Endometrium (tissue), 2 donors: ENCODE results near the gene METTL26.

ENCODE experiments used
- FAIRE-seq: peaks from 2 replicates; lab custom pipeline; 2012; peaks lifted over from hg19 to GRCh38; lab: Jason Lieb, UNC
- donor health status: control.
- donor health status: control.

Gene METTL26

DNA sequence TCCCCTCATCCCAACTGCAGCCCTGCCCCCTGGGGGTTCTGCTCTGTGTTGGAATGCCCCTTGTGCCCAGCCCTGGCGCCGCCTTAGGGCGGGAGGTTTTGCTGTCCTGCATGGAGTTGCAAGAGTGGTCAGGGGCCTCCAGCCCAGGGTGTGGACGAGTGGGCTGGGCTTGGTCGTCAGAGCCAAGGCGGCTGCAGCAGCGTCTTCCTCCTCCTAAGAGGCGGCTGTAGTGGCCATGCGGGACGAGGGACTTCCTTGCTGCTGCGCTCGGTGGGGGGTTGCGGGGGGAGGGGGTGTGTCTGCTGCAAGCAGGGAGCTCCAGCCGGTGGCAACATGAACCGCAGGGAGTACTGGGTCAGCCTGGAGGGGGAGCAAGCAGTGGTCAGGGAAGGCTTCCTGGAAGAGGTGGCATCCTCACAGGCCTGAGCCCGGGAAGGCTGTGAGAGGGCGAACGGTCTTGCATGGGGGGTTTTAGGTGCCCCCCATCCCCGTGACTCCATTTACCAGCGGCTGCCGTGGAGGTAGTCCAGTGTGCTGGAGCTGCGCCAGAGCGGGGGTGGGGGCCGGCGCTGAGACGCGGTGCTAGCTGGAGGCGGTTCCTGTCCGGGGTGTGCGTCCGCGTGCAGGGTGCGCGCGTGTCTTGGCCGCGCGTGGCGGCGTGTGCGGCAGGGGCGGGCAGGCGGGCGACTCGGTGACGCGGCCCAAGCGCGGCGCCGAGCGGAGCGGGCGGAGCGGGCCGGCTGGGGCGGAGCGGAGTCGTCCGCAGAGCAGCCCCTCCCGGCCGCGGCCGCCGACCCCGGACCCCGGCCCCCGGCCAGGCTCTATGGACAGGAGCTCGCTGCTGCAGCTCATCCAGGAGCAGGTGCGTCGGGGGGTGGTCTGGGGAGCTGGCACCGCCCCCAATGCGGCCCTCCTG lies 39.1 kb upstream of the METTL26 start, which contains the start of gene RHBDL1:
Gene RHBDL1, plus strand, starts transcription at position 704 of the 916 bp plus-strand sequence. Its CDS starts 120 bp downstream, at position 824.
- no peak for FAIRE-seq

DNA sequence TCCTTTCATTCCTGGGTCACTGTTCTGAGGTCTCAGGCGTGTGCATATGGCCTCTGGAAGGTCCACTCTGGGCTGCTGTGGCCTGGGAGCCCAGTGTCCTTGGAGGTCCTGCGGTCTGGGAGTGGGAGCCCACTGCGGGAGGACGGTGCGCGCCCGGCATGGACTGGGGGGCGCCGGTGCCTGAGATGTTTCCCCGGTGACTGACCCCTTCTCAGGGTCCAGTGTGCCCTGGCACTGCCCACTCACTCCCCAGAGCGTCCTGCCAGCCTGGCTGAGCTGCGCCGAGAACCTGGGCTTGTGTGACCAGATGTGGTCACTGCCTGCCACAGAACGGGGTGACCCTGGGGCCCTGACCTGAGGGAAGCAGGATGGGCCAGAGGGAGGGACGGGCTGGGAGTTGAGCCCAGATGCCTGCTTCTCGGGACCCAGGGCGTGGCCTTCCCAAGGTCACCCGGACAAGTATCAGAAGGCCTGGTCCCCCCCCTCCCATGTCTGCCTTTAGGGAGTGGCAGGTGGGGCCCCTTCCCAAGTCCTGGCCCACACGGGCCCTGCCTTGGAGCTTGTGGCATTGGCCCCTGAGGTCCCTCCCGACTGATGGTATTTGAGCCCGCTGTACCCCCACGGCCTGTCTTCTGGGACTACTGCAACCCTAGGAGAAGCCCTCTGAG lies 38.2 kb upstream of the METTL26 start:
- no peak for FAIRE-seq

DNA sequence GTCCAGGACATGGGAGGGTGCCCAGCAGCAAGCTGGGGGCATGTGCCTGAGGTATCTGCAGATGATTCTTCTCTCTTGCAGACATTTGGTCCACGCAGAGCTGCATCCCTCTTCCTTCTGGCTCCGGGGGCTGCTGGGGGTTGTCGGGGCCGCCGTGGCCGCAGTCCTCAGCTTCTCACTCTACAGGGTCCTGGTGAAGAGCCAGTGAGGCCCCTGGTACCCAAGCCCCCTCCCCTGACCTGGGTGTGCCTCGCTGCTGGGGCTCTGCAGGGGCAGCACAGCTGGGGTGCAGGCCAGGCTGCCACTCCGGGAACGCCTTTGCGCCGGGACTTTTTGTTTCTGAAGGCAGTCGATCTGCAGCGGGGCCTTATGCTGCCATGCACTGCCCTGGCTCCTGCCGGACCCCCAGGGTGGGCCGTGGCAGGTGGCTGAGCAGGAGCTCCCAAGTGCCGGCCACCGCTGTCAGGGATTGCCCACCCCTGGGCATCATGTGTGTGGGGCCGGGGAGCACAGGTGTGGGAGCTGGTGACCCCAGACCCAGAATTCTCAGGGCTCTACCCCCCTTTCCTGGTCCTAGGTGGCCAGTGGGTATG lies 37.4 kb upstream of the METTL26 start:
- FAIRE-seq, result no peak

DNA sequence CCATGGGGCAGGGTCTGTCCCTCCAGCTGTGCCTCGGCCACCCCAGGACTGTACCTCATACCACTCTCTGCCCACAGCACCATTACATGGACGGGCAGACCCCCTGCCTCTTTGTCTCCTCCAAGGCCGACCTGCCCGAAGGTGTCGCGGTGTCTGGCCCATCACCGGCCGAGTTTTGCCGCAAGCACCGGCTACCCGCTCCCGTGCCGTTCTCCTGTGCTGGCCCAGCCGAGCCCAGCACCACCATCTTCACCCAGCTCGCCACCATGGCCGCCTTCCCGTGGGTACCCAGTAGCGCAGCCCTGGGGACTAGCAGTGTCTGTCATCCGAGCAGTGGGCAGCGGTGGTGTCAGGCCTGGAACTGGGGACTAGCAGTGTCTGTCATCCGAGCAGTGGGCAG lies 36.7 kb upstream of the METTL26 start:
- FAIRE-seq, result no peak

DNA sequence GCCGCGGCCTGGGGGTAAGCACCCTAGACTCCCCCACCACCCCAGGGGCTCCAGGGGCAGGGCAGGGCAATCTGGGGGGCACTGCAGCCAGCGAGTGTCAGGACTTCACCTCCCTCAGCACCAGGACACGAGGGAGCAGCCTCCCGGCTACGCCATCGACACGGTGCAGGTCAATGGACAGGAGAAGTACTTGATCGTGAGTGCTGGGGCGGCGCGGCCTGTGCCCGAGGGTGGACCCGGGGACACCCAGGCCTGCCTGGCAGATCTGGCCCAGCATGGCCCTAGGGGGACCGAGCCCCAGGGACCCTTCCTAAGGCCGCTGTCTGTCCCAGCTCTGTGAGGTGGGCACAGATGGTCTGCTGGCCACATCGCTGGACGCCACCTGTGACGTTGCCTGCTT lies 36.3 kb upstream of the METTL26 start:
- FAIRE-seq, result no peak

DNA sequence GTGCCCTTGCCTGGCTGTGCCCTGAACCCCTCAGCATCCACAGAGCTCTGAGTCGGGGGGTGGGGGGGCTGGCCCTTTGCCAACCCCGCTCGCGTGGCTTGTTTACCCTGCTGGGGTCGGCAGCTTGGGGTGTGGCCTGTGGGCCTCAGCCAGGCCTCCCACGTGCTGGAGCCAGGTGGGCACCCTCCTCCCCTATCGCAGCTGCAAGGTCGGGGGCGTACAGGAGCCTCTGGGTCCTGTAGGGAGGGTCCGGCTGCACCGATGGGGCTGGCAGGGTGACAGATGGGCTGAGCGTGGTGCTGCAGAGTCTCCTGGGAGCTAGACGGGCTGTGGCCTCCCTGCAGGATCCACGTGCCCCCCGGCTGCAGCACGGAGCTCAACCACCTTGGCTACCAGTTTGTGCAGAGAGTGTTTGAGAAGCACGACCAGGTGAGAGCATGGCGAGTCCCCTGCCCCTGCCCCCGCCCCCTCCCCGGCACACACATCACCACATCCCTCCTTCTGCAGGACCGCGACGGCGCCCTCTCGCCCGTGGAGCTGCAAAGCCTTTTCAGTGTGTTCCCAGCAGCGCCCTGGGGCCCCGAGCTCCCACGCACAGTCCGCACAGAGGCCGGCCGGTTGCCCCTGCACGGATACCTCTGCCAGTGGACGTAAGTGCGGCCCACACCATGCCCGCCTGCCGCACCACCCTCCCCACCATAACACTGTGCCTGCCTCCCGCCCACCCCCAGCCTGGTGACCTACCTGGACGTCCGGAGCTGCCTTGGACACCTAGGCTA lies 35.4 kb upstream of the METTL26 start:
- FAIRE-seq, result no peak

DNA sequence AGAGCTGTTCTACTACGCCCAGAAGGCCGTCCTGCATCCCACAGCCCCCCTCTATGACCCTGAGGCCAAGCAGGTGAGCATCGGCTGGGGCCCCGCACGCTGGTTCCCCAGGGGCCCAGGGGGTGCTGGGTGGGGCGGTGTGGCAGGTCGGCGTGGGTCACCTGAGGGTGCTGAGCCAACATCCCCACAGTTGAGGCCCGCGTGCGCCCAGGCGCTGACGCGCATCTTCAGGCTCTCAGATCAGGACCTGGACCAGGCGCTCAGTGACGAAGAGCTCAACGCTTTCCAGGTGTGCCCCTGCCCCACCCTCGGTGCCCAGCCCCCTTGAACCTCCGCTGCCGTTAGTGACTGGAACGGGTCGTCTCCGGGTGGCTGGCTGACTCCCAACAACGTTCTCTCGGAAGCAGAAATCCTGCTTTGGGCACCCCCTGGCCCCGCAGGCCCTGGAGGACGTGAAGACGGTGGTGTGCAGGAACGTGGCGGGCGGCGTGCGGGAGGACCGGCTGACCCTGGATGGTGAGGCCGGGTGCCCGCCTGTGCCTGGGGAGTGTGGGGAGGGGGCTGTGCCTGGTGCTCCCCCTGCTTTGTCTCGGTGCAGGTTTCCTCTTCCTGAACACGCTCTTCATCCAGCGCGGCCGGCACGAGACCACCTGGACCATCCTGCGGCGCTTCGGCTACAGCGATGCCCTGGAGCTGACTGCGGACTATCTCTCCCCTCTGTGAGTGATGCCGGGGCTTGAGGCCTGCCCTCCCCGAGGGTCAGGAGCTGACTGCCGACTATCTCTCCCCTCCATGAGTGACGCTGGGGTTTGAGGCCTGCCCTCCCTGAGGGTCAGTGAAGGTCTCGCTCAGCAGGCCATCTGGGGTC lies 34.6 kb upstream of the METTL26 start:
- FAIRE-seq, result no peak

DNA sequence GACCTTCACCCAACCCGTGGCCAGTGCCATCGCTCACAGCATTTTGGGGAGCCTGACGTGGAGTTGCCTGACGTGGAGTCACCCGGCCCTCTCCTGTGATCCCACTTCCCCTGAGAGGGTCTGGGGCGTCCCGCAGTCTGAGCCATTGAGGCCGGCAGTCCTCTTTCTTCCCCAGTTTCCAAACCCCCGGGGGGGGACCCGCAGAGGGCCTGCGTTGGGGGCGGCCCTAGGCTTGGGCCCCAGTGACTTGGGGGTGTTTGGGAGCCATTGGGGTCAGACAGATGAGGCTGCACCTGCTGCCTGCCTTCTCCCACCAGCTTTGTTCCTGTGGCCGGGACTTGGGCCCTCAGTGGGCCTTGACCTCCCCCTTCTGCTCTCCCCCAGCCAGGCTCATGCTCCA lies 33.6 kb upstream of the METTL26 start:
- no peak for FAIRE-seq

DNA sequence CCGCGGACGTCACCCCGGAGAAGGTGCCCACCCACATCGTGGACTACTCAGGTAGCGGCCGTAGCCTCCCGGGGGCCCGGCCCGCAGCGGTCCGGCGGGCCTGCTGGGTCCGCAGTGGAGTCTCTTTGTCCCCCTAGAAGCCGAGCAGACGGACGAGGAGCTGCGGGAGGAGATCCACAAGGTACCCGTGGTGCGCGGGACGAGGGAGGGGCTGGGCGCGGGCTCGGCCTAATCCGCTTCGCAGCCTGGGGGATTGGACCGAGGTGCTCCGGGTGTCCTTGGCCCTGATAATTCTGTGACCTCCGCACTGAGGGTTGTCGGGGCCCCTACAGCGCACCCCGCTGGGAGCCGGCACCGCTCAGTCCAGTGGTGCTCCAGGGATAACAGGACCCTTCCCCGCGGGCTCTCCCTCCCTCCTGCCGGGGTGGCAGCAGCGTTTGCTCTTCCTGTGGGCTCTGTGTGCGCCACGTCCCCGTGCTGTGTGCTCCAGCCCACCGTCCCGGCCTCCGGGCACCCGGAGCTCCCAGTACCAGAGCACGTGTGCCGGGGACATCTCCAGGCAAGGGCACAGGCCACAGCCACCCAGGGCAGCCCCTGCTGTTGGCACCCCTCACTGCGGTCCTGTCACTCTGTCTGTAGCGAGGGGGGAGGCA lies 32.5 kb upstream of the METTL26 start:
- FAIRE-seq, result no peak

DNA sequence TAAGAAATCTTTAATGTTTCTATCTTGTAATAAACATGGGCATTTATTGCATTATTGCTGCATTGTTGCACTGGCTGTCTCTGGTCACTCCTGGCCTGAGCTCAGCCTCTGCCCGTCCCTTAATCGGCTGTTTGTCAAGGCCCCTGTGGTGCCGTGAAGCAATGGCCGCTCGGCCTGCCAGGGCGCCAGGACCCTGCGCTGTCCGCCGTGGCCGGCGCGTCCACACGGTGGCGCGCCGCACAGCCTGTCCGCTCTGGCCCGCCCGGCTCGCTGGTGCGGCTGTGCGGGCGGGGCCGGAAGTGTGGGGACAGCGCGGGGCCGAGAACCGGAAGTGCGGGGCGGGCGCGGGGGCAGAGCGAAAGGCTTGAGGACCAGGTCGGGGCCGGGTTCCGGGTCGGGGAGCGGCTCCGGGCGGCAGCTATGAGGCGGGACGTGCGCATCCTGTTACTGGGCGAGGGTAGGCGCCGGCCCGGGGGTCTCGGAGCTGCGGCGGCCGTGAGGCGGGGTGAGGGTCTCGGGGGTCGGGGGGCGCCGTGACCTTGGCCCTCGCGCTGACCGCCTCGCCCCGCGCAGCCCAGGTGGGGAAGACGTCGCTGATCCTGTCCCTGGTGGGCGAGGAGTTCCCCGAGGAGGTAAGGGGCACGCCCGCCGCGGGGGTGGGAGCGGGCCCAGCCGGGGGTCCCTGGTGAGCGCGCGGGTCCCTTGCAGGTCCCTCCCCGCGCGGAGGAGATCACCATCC lies 31.8 kb upstream of the METTL26 start, which contains the start of gene RHOT2:
Gene RHOT2, plus strand, starts transcription at position 353 of the 739 bp plus-strand sequence. Its CDS starts 68 bp downstream, at position 421.
- no peak for FAIRE-seq

DNA sequence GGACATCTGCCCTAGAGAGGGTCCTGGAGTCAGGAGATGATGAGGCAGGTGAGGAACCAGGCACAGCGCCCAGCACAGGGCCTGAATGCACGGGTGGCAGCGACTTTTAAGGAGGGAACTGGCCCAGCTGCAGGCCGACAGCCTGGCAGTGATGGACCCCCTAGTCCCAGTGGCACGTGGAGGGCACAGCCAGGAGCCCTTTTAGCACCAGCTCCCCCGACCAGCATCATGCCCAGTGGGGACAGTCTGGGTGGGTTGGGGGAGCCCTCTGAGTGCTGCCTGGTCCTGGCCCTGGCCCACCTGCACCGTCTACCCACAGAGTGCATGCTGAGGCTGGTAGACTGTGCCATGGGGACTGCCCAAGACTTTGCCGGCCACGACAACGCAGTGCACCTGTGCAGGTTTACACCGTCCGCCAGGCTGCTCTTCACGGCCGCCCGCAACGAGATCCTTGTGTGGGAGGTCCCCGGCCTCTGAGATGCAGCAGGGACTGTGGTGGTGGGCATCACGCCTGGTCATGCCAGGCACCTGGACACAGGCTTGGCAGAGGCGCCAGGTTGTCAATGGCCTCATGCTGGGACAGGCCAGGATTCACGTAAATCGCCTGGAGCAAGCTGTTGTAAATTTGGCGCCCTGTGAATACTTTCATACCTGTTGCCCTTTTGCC lies 31.1 kb upstream of the METTL26 start:
- no peak for FAIRE-seq

DNA sequence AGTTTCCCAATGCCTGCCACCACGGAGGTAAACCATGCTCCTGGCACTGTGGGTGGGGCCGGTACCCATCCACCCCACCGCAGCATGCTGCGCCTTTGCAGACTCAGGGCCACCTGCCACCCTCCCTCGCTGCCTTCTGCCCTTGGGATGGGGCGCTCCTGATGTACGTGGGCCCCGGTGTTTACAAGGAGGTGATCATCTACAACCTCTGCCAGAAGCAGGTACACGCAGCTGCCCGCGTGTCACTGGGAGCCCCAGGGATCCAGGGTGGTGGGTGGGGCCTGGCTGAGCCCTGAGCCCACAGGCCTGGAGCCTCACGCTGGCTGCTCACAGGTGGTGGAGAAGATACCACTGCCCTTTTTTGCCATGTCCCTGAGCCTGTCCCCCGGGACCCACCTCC lies 30.5 kb upstream of the METTL26 start:
- FAIRE-seq, result no peak

DNA sequence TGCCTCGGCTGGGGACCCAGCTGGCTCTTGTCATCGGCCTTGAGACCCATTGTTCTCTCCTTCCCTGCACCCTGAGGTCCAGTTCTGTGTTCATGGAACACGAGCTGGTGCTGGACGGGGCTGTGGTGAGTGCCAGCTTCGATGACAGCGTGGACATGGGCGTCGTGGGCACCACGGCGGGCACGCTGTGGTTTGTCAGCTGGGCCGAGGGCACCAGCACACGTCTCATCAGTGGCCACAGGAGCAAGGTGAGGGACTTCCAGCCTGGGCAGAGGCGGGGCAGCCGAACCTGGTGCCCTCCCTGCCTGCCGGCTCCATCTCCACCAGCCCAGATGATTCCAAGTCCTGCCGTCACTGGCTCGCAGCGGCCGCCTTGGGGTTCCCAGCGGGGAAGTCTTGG lies 26.5 kb upstream of the METTL26 start:
- no peak for FAIRE-seq

DNA sequence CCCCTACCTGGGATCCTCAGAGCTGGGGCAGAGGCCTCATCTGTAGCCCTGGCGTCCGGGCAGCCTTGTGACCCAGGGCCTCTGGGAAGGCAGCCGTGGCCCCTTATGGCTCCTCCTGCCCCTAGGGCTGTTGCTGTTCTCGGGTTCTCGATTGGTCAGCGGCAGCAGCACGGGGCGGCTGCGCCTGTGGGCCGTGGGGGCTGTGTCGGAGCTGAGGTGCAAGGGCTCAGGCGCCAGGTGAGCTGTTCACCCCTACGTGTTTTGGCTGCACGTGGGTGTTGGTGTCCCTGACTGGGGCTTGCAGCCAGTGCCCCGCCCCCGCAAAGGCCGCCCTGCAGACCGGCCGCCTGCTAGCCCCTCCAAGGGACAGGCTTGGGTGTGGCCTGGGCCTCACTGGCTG lies 26.0 kb upstream of the METTL26 start:
- no peak for FAIRE-seq

DNA sequence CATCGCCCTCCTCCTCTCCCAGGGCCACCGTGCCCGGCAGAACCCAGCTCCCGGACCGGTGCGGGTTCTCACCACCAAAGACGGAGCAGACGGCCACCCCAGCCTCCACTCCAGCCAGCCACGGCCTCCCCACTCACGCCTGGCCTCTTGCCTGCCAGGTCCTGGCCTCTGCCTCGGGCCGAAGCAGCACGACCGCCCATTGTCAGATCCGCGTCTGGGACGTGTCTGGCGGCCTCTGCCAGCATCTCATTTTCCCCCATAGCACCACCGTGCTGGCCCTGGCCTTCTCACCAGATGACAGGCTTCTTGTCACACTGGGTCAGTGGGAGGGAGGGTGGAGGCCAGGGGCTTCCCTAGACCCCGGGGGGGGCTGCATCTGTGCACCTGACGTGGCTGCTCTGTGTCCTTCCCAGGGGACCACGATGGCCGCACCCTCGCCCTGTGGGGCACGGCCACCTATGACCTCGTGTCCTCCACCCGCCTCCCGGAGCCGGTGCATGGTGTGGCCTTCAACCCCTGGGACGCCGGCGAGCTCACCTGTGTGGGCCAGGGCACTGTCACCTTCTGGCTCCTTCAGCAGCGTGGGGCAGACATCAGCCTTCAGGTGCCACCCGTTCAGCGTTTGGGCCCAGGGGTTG lies 25.2 kb upstream of the METTL26 start:
- FAIRE-seq, result no peak

DNA sequence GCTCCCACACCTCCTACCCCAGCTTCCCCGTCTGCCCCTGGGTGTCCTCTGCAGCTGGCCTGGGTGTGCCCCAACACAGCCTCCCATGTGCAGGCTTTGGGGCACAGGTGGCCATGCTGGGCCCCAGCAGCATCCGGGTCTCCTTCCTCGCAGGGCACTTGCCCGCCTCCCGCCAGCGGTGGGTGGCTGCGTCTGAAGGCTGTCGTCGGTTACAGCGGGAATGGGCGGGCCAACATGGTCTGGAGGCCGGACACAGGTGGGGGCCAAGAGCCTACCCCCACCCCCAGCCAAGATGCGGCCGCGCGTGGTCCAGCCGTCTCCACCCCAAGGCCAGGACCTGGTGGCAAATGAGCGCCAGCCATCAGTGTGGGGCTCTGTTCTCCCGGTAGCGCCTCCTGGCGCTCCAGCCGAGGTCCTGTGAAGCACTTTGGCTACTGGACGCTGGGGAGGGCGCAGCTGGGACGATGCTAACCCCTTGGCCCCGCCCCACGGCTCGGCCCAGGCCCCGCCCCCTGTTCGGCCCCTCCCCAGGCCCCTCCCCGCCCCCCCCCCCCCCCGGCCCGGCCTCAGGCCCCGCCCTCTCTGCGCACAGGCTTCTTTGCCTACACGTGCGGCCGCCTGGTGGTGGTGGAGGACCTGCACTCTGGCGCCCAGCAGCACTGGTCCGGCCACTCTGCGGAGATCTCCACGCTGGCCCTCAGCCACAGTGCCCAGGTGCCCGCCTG lies 24.5 kb upstream of the METTL26 start:
- no peak for FAIRE-seq

DNA sequence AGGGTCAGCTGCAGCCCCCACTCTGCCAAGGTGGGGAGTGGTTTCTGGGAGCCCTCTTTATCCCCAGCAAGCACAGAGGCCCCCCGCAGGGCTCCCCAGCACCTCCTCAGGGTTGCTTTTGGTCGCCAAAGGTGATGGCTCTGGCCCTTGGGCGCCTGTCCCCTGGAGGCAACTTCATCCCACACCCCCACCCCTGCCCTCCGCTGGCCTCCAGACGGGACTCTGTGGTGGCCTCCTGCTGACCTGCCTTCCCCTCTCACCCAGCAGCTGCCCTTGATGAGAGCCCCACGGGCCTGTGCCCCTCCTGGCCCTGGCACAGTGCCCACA lies 24.0 kb upstream of the METTL26 start:
- no peak for FAIRE-seq

DNA sequence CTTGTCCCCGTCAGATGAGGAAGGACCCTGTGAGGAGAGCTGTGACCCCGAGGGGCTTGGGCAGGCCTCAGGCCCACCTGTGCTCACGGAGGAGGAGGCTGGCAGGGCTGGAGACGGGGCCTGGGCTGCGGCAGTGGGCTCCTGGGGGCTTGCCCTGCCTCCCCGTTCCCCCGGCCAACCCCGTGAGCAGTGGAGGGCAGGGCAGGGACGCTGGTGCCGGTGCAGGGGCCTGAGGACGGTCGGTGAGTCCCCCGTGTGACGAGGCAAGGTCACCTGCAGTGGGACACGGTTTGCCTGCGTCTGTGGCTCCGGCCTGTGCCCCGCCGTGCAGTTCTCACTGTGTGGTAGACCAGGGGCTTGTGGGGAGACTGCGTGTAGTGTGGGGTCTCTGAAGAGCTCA lies 23.5 kb upstream of the METTL26 start:
- FAIRE-seq, result no peak
